ENCODE data around the gene CD99.
"Not testable (repeated sequence)": the region's sequence is repeated elsewhere in the genome, so short reads cannot be mapped to it uniquely, and the experiment has no call there.

CD99 gene

DNA sequence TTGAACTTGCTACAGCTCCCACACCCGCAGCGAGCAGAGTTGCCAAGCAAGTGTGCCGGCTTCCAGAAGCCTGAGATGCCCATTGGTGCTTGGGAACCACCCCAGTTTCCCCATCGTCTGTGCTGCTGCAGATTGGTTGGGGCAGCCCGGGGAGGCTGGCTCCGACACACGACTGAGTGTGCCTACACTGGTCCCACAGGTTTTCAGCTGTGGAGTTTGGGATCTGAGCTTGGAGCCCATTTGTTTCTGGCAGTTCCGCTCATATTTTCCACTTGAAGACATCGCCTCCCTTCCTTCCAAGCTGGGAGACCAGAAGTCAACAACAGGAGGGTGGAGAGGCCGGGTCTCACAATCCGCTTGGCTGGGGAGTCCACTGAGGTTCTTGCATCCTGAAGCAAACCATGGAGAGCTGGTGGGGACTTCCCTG is 60.8 kb downstream of the CD99 start, which contains the start of gene XG:
Gene XG, plus strand, starts transcription at position 167 of the 427 bp plus-strand sequence. Its CDS starts 235 bp downstream, at position 402.
- in situ Hi-C loops (cut with HindIII; ENCODE audit: low pct_ligation_motif_present, low pct_unique_long_range_greater_than_20kb, low sequenced_read_pairs); DNase-seq: not testable (repeated sequence)

DNA sequence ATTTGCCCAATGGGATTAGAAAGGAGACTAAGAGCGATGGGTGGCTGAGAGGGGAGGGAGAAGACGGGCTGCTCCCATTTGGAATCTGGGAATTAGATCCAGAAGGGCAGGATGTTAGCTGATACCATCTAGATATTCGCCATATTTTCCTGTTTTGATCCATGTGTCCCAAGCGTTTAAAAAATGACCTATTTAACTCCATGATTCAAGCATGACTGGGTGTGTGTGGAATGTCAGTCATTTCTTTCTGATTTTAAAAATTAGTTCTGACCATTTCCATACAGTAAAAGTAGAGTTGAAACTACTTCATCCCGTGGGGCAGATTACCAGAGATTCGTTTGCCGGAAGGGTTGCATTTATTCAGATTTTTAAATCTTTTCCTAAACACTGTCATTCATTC is 61.3 kb downstream of the CD99 start:
- in situ Hi-C loops (cut with HindIII; ENCODE audit: low pct_ligation_motif_present, low pct_unique_long_range_greater_than_20kb, low sequenced_read_pairs), result not testable (repeated sequence)

DNA sequence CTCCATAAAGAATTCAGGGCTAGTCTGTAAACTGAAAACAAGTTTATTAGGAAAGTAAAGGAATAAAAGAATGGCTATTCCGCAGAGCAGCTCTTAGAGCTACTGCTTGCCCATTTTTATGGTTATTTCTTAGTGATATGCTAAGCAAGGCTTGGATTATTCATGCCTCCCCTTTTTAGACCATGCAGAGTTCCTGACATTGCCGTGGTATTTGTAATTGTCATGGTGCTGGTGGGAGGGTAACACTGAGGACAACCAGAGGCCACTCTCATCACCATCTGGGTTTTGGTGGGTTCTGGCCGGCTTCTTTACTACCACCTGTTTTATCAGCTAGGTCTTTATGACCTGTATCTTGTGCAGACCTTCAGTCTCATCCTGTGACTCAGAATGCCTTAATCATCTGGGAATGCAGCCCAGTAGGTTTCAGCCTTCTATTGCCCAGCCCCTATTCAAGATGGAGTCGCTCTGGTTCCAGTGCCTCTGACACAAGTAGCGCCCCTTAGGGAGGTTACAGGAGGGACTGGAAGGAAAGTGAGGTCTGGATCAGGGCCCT is 64.1 kb downstream of the CD99 start:
- DNase-seq; in situ Hi-C loops (cut with HindIII; ENCODE audit: low pct_ligation_motif_present, low pct_unique_long_range_greater_than_20kb, low sequenced_read_pairs): not testable (repeated sequence)

More for the DNA sequence above, 61.3 kb downstream of the CD99 start:
- not testable (repeated sequence) for DNase-seq

DNA sequence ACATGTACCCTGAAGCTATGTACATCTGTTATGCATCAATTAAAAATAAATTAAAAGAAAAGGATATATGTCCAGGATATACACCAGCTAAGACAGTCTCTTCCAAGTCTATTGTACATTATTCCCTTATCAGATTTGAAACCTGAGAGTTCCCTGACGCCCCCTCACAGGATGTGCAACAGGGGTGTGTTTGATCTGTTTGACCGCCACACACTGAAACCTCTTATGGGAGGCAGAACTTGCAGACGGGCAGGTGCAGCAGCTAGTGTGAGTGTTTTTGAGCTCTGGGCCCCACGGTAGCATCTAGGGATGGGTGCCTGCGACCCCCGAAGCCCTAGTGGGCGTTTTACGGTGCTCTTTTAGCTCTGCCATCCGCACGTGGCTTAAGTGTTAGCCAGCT is 65.5 kb downstream of the CD99 start:
- DNase-seq, result no peak
- in situ Hi-C loops (cut with HindIII; ENCODE audit: low pct_ligation_motif_present, low pct_unique_long_range_greater_than_20kb, low sequenced_read_pairs), result no loop called here

DNA sequence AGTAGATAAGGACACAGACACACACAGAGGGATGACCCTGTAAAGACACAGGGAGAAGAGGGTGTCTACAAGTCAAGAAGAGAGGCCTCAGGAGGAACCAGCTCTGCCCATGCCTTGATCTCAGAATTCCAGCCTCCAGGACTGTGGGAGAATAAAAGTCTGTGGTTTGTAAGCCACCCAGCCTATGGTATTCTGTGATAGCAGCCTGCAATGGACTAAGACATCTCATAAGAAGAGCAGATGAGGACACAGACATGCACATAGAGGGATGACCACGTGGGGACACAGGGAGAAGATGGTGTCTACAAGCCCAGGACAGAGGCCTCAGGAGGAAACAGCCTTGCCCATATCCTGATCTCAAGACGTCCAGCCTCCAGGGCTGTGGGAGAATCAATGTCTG is 70.2 kb downstream of the CD99 start:
- in situ Hi-C loops (cut with HindIII; ENCODE audit: low pct_ligation_motif_present, low pct_unique_long_range_greater_than_20kb, low sequenced_read_pairs), result no loop called here
- DNase-seq, result no peak

DNA sequence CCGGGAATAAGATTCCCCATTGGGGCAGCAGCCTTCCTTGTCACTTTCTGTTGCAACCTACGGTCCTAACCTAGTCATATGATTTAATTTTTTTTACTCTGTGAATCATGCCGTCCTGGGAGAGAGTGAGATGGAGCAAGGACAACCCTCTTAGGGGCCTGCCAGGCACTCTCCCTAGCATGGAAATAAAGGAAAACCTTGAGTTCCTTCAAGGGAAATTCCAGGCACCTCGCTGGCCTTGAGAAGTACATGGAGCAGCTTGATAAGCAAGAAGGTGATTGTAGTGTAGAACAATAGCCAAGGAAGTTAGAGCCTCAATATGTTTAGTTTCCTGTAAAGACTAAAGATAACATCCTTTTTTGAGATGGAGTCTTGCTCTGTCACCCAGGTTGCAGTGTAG is 71.6 kb downstream of the CD99 start:
- DNase-seq; in situ Hi-C loops (cut with HindIII; ENCODE audit: low pct_ligation_motif_present, low pct_unique_long_range_greater_than_20kb, low sequenced_read_pairs): not testable (repeated sequence)

DNA sequence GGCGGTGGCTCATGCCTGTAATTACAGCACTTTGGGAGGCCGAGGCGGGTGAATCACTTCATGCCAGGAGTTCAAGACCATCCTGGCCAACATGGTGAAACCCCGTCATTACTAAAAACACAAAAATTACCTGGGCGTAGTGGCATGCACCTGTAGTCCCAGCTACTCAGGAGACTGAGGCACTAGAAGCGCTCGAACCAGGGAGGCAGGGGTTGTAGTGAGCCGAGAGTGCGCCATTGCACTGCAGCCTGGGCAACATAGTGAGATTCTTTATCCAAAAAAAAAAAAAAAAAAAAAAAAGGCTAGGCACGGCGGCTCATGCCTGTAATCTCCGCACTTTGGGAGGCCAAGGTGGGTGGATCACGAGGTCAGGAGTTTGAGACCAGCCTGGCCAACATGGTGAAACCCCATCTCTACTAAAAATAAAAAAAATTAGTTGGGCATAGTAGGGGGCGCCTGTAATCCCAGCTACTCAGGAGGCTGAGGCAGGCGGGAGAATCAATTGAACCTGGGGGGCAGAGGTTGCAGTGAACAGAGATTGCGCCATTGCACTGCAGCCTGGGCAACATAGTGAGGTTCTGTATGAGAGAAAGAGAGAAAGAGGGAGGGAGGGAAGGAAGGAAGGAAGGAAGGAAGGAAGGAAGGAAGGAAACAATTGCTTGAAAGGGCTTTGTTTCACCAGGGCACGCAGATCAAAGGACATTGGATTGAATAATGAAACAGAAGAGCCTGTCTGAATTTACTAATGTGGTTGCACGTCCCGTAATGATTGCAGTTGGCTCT is 73.9 kb downstream of the CD99 start:
- in situ Hi-C loops (cut with HindIII; ENCODE audit: low pct_ligation_motif_present, low pct_unique_long_range_greater_than_20kb, low sequenced_read_pairs); DNase-seq: not testable (repeated sequence)

DNA sequence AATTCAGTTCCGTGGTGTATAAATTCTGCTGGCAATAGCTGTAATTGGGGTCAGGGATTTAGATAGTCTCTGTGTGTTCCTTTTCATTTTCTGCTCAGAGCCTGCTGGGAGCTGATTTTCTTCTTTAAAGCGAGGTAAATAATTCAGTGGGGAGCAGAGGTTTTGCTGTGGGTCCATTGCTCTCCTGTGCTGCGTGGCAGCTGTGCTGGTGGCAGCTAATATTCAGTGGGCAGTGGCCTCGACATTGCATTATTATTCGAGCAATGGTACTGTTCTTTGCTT is 74.4 kb downstream of the CD99 start:
- in situ Hi-C loops (cut with HindIII; ENCODE audit: low pct_ligation_motif_present, low pct_unique_long_range_greater_than_20kb, low sequenced_read_pairs), result no loop called here
- DNase-seq, result no peak

DNA sequence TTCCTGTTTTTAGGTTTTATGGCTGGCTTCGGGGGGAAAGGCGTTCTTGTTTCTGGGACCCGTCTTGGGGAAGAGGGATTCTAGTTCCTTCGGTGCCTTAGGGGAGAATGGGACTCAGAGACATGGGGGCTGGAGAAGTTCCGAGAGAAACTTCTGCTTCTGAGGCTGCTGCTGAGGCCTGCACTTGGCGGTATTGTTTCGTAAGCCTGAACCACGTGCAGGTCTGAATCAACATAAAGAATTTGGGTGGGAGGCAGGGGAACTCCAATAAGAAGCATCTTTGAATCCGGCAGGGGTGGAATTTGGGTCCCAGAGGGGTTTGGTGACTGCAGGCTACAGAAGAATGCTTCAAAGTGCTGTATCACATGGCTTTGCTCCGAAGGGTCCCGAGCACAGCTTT is 75.8 kb downstream of the CD99 start:
- in situ Hi-C loops (cut with HindIII; ENCODE audit: low pct_ligation_motif_present, low pct_unique_long_range_greater_than_20kb, low sequenced_read_pairs), result no loop called here

DNA sequence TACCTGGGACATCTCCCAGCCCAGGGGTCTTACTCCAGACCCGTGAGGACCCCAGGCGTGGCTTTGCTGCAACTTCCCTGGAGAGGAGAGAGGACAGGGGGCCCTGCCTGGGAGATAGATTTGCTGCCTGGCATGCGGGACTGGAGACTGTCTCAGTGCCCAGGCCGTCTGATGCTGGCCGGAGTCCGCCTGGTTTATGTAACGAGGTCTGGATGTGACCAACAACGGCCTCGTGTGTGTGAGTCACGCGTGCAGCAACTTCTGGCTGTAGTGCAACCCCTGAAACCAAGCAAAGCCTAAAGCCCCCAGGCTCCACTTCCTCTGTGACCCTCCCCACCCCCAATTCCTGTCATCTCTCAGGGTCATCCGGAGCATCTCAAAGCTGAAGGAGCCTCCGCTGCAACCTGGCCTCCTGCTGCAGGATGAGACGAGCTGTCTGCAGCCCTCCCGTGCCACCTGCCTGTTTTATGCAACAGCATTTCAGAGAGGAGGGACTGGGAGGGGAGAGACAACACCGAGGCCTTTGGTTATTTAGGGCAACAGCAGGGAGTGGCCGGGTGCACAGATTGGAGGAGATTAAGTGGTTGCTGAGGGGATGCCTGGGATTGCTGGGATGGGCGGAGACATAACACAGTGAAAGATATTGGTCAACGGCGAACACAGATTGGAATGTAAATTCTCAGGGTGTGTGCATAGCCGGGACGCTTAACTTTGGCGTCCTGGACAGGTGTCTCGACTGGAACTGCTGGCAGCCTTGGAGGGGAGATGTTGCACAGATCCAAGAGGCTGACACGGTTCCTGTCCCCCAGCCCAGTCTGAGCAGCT is 76.7 kb downstream of the CD99 start:
- in situ Hi-C loops (cut with HindIII; ENCODE audit: low pct_ligation_motif_present, low pct_unique_long_range_greater_than_20kb, low sequenced_read_pairs), result no loop called here
- no peak for DNase-seq

More for the DNA sequence above, 75.8 kb downstream of the CD99 start:
- no peak for DNase-seq

DNA sequence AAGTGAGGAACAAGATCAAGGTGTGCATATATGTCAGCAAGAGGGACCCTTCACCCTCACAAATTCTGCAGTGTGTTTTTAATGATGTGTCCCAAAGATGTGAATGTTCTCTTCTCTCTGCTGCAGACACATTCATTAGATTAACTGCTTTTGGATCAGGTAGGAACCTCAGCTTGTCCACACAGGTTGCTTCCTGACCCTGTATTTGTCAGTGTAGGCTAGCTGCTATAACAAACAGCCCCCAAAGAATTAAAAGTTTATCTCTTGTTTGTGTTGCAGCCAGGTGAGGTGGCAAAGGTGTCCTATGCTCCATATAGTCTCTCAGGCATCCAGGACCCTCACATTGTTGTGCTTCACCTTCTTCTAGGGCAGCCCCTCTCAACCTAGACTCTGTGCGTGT is 78.5 kb downstream of the CD99 start:
- in situ Hi-C loops (cut with HindIII; ENCODE audit: low pct_ligation_motif_present, low pct_unique_long_range_greater_than_20kb, low sequenced_read_pairs), result no loop called here
- DNase-seq, result no peak

DNA sequence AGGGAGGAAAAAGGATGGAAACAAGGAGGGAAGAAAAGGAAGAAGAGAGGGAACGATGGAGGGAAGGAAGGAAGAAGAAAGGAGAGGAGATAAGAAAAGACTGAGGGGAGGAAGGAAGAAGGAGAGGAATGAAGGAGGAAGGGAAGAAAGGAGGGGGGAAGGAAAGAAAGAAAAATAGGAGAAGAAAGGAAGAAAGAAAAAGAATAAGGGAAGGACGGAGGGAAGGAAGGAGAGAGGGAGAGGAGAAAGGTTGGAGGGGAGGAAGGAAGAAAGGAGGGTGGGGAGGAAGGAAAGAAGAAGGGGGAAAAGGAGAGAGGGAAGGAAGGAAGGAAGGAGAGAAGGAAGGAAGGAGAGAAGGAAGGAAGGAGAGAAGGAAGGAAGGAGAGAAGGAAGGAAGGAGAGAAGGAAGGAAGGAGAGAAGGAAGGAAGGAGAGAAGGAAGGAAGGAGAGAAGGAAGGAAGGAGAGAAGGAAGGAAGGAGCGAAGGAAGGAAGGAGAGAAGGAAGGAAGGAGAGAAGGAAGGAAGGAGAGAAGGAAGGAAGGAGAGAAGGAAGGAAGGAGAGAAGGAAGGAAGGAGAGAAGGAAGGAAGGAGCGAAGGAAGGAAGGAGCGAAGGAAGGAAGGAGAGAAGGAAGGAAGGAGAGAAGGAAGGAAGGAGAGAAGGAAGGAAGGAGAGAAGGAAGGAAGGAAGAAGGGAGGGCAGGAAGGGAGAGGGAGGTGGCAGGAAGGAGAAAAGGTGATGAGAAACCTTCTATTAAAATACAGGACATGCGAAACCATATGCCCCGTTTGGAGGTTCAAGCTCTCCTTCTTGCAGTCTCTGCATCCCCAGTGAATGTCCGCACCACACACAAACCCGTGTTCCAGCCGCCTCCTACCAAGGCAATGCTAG is 82.3 kb downstream of the CD99 start:
- in situ Hi-C loops (cut with HindIII; ENCODE audit: low pct_ligation_motif_present, low pct_unique_long_range_greater_than_20kb, low sequenced_read_pairs); DNase-seq: not testable (repeated sequence)

DNA sequence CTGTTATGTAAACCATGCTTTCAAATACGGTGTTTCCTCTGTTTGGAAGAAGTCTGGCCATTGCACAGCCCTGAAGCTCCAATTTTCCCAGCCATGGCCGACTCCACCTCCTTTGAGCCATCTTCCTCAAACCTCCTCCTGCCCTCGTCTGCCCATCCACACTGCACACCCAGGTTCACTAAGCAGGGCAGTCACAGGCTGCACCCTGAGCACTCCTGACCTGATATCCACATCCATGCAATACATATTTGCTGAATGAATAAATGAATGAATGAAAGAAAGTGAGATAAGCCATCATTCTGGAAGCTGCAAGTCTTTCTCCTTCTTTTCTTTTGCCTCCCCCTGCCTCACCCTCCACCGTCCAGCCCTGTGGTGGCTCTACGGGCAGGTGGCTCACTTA is 83.0 kb downstream of the CD99 start:
- no peak for DNase-seq
- in situ Hi-C loops (cut with HindIII; ENCODE audit: low pct_ligation_motif_present, low pct_unique_long_range_greater_than_20kb, low sequenced_read_pairs), result no loop called here

DNA sequence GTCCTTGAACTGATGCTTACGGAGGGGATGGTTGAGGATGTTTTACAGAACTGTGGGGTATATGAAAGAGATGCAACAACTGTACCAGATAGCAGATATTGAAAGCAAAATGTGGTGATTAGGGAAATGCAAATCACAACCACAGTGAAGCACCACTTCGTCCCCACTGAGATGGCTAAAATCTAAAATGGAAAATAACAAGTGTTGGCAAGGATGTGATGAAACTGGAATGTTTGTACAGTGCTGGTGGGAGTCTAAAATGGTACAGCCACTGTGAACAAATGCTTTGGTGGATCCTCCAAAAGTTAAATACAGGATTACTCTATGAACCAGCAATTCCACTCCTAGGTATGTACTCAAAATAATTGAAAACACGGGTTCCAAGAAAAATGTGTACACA is 83.7 kb downstream of the CD99 start:
- in situ Hi-C loops (cut with HindIII; ENCODE audit: low pct_ligation_motif_present, low pct_unique_long_range_greater_than_20kb, low sequenced_read_pairs), result no loop called here
- no peak for DNase-seq

DNA sequence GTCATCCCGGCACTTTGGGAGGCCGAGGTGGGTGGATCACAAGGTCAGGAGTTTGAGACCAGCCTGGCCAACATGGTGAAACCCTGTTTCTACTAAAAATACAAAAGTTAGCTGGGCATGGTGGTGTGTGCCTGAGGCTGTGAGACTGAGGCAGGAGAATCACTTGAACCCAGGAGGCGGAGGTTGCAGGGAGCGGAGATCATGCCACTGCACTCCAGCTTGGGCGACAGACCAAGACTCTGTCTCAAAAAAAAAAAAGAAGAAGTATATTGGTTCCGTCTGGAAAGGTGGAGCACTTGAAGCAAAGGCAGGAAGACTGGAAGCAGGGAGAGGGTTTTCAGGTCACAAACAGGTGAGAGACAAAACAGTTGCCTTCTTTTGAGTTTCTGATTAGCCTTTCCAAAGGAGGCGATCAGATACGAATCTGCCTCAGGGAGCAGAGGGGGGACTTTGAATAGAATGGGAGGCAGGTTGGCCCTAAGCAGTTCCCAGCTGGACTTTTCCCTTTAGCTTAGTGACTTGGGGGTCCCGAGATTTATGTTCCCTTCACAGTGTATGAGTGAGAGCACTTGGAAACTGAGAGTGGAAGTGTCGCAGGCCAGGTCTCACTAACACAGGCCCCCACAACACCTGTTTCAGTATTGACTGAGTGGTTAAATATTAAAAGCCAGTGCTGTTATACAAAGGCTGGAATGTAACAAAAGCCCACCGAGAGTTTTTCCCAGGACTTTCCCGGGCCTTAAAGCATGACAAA is 89.6 kb downstream of the CD99 start:
- DNase-seq; in situ Hi-C loops (cut with HindIII; ENCODE audit: low pct_ligation_motif_present, low pct_unique_long_range_greater_than_20kb, low sequenced_read_pairs): not testable (repeated sequence)

DNA sequence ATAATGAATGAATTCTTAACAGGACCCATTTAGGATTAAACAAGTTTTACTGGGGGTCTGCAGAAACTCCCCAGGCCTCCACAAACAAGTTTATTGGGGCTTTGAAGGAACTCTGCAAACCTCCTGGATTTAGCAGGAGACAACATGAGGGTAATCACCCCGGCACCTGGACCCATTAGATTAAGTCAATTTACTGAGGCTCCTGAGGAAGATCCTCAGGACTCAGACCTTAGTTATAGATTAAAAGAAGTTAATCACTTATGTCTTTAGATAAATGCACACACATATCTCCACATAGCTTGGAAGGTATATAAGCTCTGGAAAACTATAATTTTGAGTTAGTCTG is 90.1 kb downstream of the CD99 start:
- no peak for DNase-seq
- in situ Hi-C loops (cut with HindIII; ENCODE audit: low pct_ligation_motif_present, low pct_unique_long_range_greater_than_20kb, low sequenced_read_pairs), result no loop called here

DNA sequence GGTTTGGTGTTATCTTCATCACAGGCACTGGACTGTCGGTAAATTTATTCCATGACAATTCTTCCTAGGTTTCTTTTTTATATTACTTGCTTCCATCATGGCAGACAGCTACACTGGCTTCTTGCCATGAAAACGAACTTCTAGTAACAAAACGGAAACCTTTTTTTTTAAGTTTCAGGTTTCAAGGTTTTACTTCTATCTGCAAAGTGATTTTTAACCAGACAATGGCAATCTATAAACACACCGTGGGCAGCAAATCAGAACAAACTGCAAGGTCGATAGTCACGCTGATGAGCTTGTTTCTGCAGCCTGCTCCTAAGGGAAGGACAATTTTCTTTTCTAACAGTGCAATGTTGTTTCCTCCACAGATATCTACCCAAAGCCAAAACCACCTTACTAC is 90.6 kb downstream of the CD99 start:
- in situ Hi-C loops (cut with HindIII; ENCODE audit: low pct_ligation_motif_present, low pct_unique_long_range_greater_than_20kb, low sequenced_read_pairs), result no loop called here
- DNase-seq, result no peak

DNA sequence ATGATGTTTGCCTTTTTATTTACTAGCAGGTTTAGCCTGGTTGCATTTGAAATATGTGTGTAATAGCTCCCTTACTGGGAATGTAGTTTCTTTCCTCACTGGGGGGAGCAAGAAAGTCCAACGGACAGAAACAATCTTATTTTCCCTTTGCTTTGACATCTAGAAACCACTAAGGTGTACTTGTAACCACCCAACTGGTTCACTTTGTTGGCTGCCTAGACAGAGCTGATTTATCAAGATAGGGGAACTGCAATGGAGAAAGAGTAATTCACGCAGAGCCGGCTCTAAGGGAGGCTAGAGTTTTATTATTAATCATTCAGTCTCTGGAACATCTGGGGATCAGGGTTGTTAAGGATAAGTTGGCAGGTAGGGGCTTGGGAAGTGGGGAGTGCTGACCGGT is 91.1 kb downstream of the CD99 start:
- in situ Hi-C loops (cut with HindIII; ENCODE audit: low pct_ligation_motif_present, low pct_unique_long_range_greater_than_20kb, low sequenced_read_pairs), result no loop called here
- DNase-seq, result no peak

Data from ACHN (cell line).